ENCODE data around the gene ADCY1.
"Not testable (repeated sequence)": the region's sequence is repeated elsewhere in the genome, so short reads cannot be mapped to it uniquely, and the experiment has no call there.

Gene ADCY1

GRCh38 chr7:45715471-45716352 lies 141.5 kb downstream of the ADCY1 start:
- no peak for FAIRE-seq

DNA sequence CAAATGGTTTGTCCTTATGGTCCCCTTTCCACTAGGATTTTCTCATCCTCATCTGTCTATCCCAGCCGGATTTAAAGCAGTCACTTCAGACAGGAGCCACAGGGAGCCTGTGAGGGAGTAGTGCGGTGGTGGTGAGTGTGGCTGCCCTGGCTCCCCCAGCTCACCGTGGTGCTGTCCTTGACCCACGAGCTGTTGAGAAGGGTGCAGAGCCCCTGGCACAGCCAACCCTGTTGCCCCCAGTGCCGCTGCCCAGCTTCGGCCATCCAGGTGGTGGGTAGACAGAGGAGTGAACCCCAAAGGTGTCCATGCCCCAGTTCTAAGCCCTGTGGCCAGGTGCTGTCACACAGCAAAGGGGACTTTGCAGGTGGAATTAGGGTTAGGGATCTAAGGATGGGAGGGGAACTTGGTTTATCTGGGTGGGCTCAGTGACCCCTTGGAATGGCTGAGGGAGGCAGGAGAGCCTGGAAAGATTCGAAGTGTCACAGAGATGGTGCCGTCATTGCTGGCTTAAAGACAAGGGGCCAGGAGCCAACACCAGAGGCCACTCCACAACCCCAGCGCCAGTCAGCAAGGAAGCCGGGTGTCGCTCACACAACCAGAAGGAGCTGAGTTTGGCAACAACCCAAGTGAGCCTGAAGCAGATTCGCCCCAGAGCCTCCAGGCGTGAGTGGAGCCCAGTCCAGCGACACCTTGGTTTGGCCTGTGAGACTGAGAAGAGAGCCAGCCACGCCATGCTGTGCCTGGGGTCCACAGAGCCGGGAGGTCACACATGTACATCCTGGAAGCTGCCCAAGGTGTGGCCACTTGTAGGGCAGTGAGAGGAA lies 142.4 kb downstream of the ADCY1 start:
- FAIRE-seq = no peak

DNA sequence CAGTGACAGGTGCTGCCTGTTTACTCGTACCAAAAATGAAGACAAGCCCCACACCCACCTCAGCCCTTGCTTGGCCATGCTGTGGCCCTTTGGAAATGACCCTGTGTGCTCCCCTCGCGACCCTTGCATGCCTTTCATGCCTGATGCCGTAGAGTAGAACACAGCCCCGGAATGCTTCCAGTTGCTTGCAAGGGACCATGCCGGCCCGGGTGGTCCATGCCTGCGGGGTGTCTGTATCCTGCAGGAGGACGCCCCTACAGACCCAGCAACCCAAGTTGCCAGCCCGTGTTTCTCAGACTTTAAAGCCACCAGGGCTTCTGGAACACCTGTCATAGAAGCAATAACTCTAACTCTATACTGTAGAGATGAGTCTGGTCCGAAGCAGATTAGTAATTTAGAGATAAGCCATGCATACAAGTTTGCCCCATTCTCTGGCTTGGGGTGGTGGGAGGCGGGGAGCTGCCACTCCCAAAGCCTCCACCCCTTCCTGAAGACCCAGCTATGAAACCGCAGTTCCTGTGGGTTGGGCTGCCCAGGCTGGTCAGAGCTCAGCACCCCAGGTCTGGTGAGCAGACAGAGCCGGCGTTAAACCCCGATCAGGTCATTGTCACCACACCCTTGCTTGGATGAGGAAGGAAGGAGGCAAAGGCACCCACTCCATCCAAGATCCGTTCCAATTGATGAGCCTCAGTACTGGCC lies 143.5 kb downstream of the ADCY1 start:
- no peak for FAIRE-seq

DNA sequence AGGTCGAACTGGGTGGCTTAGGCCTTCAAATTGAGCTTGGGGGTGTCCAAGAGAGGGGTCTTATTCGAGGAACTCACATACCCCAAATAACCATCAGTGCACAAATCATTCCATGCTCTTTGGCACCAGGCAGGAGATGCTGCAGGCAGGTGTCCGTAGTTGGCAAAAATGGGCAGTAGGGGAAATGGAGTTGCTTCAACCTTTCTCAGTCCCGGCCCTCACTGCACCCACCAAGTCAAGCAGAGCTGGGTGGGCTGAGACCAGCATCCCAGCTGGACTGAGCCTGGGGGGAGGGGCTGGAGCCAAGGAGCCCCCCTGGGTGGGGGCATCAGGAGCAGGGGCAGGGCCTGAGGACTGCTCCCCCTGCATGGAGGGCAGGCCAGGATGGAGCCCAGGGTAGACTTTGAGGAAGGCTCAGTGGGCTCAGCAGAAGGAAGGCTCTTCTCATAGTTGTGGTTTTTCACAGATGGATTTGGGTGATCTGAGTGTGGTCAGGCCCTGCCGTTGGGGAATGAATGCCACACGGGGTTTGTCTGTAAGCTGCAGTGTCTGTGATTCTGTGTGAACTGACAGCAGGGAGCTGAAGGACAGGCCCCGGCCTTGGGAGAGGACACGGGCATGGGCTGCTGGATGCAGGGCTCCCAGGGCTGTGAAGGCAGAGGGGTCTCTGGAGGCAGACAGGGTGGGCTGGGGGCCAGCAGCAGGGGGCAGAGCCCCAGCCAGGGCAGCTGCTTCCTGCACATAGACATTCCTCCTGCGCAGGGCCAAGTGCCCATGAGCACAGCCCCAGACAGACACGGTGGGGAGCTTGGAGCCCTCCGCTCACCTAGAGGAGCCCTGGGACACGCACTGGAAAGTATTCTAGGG lies 144.5 kb downstream of the ADCY1 start:
- no peak for FAIRE-seq

GRCh38 chr7:45720989-45721388 lies 146.8 kb downstream of the ADCY1 start:
- FAIRE-seq = no peak

DNA sequence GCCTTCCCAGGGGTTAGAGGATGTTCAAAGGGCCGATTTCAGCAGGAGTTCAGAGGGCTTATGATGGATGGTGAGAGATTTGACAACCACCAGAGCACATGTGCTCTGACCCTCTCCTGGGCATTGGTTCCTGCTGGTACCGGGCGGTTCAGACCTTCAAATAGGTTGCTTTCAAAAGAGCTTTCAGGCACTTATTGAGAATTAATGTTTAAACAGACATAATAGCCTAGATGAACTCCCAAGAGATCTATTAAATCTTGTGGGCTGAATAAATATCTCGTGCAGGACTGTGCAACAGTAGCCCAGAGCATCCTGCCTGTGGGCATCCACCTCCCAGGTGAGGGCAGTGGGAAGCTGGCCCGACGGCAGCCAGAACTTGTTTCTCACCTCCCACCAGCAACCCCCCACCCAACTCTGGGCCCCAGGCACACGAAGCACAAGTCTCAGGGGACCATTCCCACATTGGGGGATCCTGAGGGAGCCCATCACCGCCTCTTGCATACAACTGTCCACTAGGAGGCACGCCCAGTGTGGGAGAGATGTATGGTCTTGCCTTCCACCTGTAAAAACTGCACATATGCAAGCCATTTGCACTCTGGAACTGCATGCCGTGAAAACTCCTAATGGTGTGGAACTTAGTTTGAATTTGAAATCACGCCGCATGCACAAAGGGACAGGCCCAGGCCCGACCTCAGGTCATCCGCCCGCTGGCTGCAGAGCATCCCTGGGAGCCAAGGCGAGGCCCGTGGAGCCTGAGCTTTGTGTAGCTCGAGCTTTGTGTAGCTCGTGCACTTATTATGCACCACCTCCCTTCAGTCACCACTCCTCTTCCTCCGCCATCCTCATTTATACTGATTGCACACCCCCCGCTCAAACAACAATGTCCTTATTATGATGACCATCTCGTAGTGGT lies 147.8 kb downstream of the ADCY1 start:
- FAIRE-seq = no peak

DNA sequence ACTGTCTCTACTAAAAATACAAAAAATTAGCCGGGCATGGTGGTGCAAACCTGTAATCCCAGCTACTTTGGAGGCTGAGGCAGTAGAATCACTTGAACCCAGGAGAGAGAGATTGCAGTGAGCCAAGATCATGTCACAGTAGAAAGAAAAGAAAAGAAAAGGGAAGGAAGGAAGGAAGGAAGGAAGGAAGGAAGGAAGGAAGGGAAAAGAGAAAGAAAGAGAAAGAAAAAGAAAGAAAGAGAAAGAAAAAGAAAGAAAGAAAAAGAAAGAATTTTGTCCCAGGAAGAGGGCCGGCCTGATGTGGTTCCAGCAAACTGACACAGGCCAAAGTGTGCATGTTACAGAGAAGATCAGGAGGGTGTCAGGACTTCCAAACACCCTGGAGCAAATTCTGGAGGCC lies 151.1 kb downstream of the ADCY1 start:
- FAIRE-seq = not testable (repeated sequence)

DNA sequence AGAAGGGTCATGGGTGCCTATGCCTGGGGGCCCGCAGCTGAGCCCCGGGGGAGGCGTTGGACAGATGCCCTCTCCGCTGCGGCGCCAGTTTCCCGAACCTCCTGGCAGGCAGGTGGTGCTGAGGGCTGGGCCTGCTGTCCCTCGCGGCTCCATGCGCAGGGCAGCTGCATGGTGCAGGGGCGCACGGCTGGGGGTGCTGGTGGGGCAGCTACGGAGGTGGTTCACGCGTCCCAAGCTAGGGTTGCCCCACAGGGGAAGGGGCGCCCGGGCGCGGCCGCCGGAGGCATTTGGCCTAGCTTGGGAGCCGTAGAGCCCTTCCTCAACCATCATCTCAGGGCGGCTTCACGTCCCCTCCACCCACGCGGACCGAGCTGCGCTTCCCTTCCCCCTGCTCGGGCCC lies 152.7 kb downstream of the ADCY1 start:
- no peak for FAIRE-seq

DNA sequence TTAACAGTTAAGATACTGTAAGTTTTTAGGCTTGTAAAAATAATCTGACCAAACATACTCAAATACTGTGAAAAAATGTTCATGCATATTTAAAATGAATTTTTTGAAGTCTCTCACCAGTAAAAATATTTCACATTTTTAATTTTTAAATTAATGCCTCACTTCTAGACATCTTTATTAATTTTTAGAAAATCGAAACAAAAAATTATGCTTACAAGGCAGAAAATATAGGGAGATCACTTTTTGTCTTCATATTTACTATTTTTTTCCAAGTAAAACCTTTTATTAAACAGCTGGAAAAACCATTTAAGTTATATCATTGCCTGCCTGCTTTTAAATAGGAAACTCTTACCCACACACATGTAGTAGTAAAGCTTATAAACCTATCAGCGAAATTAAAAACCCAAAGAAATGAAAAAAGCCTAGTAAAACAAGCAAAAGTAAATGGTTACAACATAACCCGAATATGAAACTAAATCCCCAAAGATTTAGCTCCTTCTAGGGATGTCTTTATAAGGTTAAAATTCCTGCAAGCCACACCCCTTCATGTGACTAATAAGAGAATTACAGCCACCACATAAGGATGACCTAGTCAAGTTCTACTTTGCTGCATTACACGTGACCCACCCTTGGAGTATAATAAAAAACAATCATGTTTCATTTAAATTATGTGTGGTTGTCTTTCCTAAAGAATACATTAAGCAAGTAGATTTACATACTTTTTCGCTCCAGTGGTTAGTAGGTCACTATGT lies 157.7 kb downstream of the ADCY1 start:
- not testable (repeated sequence) for FAIRE-seq

DNA sequence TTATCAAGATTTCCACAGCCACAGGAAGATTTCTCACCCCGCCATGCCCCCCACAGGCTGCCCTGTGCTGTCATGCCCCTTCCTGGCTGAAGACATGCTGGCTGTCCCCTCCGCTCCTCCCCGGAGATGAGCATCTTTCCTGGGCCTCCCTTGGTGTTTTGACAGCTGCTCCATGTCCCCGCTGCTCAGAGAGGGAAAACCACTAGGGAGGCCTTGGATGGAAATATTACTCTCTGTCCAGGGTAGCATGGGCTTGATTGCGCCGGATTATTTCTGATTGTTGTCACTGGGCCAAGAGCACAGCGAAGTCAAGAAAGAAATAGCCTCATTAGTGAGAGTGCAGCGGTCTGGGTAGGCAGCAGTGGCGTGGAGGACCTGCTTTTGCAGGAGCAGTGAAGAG lies 164.8 kb downstream of the ADCY1 start:
- not testable (repeated sequence) for FAIRE-seq

- not testable (repeated sequence) for FAIRE-seq
Observed at GRCh38 chr7:45740573-45740972, 166.4 kb downstream of the ADCY1 start.

DNA sequence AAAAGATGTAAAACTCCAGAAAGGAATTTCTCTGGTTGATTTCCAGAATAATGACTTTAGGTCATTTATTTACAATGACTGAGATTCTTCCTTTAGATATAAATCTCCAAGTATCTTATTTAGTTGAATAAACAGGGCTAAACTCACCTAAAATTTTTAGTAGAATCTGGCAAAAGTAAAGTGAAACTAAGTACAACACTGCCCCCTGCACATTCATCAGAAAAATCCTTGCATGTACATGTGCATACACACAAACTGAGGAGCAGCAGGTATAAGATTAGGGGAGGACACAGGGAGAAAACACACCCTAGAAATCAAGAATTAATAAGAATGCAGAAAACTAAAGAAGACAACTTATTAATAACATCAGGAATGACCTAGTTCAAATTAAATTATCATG lies 174.8 kb downstream of the ADCY1 start:
- peak; percentile 86 for FAIRE-seq

- FAIRE-seq = not testable (repeated sequence)
Observed at GRCh38 chr7:45751352-45751751, 177.2 kb downstream of the ADCY1 start.

GRCh38 chr7:45756333-45756732 lies 182.2 kb downstream of the ADCY1 start:
- not testable (repeated sequence) for FAIRE-seq

DNA sequence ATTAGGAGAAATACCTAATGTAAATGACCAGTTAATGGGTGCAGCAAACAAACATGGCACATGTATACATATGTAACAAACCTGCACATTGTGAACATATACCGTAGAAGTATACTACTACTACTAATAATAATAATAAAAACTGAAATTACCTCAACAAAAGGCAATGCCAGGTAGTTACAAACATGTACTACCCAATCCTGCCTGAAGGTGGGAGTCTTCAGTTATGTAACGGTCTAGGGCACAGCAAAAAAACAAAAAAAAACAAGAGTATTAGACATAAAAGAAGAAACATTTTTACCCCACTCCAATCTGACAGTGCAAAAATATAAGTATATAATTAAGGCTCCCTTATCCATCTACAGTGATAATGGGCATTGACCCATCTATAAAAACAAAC lies 182.6 kb downstream of the ADCY1 start:
- not testable (repeated sequence) for FAIRE-seq

DNA sequence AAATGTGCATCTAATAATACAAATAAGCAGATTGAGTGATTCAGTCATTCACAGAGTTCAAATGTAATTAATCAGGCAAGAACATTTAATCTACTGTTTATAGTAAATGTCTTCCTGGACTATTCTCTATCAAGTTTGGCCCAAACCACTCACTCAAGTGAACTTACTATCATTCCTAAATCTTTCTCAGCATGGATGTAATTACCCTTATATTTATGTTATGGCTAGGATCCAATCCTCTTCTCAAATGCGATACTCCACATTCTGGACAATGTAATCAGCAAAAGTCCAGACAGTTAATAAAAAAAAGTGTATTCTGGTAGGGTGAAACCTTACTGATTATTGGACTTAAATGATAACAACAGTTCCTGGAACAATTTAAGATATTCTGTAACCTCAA lies 185.3 kb downstream of the ADCY1 start:
- not testable (repeated sequence) for FAIRE-seq

GRCh38 chr7:45761545-45762205 lies 187.5 kb downstream of the ADCY1 start:
- peak; percentile 58 for FAIRE-seq

DNA sequence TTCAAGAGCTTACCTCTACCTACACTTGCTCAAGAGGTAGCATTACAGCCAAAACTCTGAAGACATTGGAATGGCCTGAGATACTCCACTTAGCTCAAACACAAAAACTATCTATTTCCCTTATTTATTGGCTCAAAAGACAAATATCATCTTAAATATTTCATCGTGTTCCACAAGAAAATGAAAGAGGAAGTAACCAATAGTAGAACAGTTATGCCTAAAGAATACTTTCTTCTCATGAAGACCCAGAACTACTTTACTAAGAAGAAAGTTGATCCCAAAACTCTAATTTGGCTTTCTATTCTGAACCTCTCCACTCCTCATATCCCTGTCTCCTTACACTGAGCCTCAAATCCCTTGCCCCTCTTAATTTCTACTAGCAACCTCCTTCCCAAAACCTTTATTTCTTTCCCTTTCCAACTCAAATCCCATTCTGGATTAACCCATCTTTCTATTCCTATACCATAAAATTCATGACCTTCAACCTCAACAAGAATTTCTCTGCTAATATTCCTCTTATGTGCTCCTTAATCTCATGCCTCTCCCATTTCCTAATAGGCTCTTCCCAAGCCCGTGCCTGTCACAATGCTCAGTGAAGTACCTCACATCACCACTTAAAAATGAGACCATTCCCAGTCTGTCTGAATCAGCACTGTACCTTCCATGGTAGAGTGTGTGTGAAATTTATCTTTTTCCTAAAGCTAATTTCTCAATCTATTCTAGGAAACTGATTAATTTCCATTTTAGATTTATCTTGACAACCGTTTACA lies 188.2 kb downstream of the ADCY1 start:
- not testable (repeated sequence) for FAIRE-seq
